ENCODE measurements around the gene KRT6B.
"Not testable (repeated sequence)": the region's sequence is repeated elsewhere in the genome, so short reads cannot be mapped to it uniquely, and the experiment has no call there.

Gene KRT6B

DNA sequence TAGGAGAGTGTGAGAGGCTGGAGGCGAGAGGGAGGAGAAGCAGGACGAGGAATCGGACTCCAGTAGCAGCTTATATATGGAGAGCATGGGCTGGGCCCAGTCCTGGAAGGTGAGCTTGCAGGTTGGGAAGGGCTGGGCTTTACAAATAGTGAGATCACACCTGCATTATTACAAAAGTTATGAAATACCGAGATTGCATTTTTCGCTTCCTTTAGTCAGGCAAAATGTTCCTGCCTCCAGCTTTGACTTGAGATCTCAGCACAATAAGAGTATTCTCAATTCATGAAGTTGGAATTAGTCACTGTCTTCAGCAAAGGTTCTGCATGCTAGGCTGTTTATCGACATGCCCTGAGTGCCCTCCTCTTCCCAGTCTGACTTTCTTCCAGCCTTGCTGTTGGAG is at the start of gene KRT6B:
Gene KRT6B, minus strand, starts transcription at position 46 of the 400 bp plus-strand sequence. CDS start 68 bp downstream, outside the sequence.
- DNase-seq, result no peak

DNA sequence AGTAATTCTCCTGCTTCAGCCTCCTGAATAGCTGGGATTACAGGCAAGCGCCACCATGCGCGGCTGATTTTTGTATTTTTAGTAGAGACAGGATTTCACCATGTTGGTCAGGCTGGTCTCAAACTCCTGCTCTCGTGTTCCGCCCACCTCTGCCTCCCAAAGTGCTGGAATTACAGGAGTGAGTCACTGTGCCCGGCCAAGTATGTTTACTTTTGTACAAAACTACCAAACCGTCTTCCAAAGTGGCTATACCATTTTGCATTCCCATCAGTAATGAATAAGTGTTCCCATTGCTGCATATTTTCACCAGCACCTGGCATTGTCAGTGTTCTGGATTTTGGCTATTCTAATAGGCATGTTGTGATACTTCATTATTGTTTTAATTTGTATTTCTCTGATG is 49.5 kb upstream of the KRT6B start:
- DNase-seq, result no peak

DNA sequence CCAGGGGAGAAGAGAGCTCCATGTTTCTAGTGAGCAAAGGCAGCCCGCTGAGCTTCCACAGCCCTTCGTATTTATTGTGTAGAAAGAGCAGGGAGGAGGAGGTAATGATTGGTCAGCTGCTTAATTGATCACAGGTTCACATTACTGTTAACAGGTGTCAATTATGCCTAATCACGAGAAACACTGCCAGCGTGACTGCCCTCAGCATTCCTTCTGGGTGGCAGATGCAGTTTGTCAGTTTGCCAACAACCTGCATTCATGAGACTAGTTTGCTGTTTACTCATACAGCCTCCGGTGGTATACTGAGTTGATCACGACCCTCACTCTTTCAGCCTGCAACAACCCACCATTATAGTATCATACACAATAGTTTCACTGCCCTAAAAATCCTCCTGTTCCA is 48.6 kb upstream of the KRT6B start:
- not testable (repeated sequence) for DNase-seq

GRCh38 chr12:52499806-52500560 is 48.0 kb upstream of the KRT6B start:
- no peak for DNase-seq

DNA sequence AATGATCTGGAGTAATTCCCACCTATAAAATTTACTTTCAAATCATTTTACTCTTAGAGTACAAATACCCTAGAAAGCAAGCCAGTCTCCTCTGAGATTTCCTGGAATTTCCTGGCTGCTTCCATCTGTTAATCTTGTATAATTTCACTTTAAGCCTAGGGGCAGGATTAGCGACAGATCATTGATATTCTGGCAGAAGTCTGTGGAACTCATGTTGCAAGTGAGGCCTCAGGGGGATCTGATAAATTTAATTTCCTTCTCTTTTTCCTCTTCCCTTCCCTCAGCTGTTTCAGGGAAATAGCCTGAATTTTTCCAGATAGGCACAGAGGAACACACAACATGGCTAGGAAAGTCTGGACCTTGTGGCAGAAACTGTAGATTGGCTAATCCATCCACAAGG is 47.0 kb upstream of the KRT6B start:
- no peak for DNase-seq

DNA sequence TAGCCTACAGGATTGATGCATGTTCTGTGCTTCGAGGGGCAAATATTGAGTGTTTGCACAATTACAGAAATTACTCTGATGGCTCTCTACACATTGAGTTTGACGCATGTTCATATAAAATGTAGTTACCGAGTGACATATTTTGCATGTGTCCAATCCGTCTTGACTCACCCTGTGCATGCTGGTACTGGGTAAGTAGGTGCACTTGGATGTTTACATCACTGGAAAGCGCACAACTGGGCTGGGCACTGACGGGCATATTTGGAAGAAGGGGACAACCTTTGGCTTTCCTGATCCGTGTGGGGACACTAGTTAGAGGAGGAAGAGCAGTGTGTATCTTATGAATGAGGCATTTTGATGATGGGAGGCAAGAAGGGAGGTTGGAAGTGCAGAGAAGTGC is 46.0 kb upstream of the KRT6B start:
- DNase-seq, result no peak

- DNase-seq, result peak; percentile 53
Measured at GRCh38 chr12:52496590-52497071, 44.7 kb upstream of the KRT6B start.

DNA sequence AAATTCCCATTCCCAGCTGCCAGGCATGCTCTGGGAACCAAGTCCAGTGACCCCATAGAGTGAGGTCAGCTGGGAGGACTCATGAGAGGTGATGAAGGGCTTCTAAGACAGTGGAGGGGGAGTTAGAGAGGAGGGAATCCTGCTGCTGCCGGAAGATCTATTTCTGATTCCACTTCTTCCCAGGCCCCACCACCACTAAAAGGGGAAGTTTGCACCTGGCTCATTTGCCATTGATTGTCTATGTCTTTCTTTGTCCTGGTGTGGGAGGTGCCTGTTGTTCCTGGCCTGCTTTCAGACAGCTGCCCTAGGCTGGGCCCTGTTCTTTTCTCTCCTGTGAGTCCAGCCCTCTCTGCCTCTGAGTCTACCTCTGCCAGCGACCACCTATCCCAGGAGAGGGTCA is 44.1 kb upstream of the KRT6B start:
- DNase-seq, result peak; percentile 78

GRCh38 chr12:52495389-52495788 is 43.4 kb upstream of the KRT6B start:
- DNase-seq, result peak; percentile 86

DNA sequence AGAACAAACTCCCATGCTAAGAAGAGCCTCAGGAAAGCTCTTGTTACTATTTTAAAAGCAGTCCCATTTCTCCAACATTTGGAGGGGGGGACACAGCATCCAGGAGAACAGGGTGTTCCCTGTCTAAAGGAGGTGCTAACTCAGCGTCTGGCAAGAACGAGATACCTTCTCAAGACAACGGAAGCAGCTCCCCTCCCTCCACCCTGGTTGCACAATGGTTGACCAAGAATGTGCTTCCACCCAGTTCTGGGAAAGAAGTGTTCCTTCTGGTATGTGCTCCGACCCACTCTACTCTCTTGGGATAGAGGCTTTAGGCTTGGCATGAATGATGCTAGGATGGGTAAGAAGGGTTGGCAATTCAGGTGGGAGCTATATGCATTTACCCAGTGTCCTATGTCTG is 42.6 kb upstream of the KRT6B start:
- DNase-seq, result no peak

DNA sequence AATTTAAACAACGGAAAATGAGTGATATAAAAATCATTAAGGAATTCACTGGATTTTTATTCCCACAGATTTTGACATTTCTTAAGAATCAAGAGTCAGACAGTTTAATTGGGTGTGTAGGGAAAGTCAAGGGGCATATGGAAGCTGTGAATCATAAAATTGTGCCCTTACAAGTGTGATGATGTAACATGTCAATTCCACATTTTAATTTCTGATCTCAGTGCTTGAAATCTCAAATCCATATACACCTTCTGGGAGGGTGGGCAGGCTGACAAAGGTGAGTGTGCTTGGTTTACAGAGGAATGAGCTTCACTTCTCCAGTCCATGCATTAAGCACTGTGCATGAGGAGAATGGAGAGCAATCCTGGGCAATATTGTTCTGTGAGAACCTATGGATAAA is 42.2 kb upstream of the KRT6B start:
- DNase-seq, result no peak

DNA sequence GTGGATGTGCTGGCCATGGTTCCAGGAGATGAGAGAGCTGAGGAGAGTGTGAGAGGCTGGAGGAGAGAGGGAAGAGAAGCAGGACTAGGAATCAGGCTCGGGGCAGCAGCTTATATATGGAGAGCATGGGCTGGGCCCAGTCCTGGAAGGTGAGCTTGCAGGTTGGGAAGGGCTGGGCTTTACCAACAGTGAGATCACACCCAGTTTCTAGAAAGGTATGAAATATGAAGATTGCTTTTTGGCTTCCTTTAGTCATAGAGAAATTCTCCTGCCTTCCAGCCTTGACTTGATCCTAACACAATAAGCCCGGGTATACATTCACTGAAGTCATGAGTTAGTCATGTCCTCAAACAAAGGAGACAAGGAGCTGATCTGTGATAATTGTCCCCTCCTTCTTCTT is 41.2 kb upstream of the KRT6B start, which contains the start of gene KRT6A:
Gene KRT6A, minus strand, starts transcription at position 86 of the 400 bp plus-strand sequence. Its CDS starts 69 bp downstream, at position 17.
- DNase-seq, result no peak

GRCh38 chr12:52492405-52492804 is 40.5 kb upstream of the KRT6B start:
- DNase-seq, result not testable (repeated sequence)

DNA sequence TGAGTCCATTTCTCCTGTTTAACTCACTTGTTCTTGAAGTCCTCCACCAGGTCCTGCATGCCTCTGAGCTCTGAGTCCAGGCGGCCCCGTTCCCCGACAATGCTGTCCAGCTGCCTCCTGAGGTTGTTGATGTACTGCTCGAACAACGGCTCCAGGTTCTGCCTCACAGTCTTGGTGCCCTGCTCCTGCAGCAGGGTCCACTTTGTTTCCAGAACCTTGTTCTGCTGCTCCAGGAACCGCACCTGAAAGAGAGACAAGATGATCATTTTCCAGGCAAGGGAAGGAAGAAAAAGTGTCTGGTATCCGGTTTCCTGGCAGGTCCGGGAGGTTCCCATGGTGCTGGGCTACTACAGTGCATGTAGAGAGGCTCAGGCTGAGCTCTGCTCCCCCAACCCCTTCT is 39.5 kb upstream of the KRT6B start:
- not testable (repeated sequence) for DNase-seq

DNA sequence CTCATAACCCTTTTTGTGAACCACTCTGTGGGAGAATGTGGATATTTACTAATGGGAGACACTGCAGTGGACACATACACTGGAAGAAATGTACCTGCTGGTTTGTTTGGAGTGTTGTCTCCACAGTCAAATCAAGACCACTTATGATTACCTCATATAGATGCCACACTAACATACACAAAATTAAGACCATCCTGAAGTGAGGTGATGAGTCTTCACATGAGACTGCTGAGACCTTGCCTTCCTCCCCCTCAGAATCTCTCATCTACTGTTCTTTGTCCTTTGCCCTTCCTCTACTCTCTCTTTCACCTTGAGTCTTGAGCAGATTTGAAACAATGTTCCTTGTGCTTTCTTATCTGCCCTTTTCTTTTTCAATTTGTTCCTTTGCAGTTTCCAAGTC is 36.8 kb upstream of the KRT6B start:
- DNase-seq, result no peak

DNA sequence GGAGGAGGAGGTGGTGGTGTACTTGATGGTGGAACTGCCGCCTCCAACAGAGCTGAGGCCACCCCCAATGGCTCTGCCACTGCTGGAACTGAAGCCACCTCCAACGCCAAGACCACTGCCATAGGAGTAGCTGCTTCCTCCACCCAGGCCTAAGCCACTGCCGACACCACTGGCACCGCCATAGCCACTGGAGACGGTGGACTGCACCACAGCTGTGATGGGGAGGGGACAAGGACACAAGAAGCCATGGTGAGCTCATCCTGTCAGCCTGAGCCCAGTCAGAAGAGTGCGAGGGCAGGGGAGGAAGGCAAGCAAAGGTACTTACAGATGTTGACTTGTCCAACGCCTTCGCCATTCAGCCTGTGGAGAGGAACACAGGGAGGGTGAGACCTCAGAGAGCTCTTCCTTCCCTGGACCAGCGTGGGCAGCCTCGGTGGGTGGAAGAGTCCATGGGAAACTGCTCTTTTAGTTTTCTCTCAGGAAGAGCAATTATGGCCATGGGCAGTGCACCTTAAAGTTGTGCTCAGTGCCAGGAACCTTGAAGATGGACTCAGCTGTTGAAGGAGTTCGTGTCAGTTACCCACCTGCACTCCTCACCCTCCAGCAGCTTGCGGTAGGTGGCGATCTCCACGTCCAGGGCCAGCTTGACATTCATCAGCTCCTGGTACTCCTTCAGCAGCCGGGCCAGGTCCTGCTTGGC is 35.9 kb upstream of the KRT6B start:
- not testable (repeated sequence) for DNase-seq

DNA sequence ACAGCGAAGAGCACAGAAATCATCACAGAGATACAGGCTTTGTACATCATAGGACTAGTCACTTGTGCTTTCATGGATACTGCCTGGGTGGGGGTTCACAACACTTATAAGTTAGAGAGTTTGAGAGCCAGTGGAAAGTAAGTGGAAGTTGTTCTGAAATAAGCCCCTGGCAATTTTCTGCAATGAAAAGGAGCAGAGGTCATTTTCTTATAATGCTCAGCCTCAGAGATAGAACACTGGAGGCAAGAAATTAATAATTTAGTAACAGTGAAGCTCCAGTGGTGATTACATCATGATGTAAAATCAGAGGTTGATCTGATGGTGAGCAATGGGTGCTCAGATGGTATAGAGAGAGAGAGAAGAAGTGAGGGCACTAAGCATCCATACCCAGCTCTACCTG is 35.3 kb upstream of the KRT6B start:
- DNase-seq, result no peak

- no peak for DNase-seq
Measured at GRCh38 chr12:52486166-52487105, 34.5 kb upstream of the KRT6B start.

DNA sequence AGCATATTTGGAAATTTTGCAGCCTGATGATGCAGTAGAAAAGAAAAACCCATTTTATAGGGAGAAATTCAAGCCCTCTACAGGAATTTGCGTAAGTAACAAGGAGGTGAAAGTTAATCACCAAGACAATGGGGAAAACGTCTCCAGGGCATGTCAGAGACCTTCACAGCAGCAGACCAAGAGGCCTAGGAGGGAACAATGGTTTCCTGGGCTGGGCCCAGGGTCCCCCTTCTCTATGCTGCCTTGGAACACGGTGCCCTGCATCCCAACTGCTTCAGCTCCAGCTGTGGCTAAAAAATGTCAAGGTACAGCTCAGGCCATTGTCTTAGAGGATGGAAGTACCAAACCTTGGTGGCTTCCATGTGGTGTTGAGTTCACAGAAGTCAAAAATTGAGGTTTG is 28.1 kb upstream of the KRT6B start:
- DNase-seq, result no peak

GRCh38 chr12:52477651-52478050 is 25.7 kb upstream of the KRT6B start:
- no peak for DNase-seq

- no peak for DNase-seq
Measured at GRCh38 chr12:52474212-52474611, 22.3 kb upstream of the KRT6B start.

- no peak for DNase-seq
Measured at GRCh38 chr12:52473768-52474167, 21.8 kb upstream of the KRT6B start, which contains the start of gene KRT6C. TSS of gene KRT6C (minus strand) at chr12:52473805. CDS start at chr12:52473737, 68 bp downstream.

DNA sequence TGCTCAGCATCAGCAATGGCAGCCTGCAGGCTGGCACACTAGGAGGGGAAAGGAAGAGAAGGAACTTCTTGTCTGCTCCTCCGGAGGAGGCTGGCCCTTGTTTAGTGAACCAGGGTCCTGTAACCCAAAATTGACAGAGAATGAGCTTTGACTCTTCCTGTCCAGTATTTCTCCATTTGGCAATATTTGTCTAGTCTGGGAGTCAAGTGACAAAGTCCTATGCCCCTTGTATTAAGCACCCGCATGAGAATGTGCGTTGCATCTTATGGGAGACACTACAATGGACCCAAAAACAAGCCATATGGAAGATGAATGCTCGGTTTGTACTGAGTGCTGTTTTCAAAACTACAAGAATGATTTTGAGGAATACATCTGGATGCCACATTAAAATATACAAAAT is 17.9 kb upstream of the KRT6B start:
- no peak for DNase-seq
